ENCODE measurements around the gene GOLM1. TPM values are rescaled to one million over a fixed set of nuclear protein-coding genes. Genes with fewer than 3 reads are reported as not detected.
A peak's percentile ranks its signal among the peaks of the same experiment; 100 is the strongest.

The GOLM1 gene
- total and polyA plus RNA-seq, 4 donors, result 21.7 to 55.2 (median 35.7) TPM

GRCh38 chr9:86141843-86142242, 42.5 kb upstream of the GOLM1 start:
- WGBS, 2 donors, result 76 to 77% methylated on average over 3 of the region's 3 CpGs
- no peak for DNase-seq

GRCh38 chr9:86135371-86135770, 36.0 kb upstream of the GOLM1 start:
- H3K27ac ChIP-seq (ENCODE audit: low read depth in 1 of 2, low read length in 1 of 2), result no peak overlapping the region
- no peaks in the 10 kb centered on the region for H3K4me1 ChIP-seq (ENCODE audit: control insufficient read depth in 5 of 5, insufficient read depth in 5 of 5, low read length in 5 of 5)
- ATAC-seq (ENCODE audit: insufficient read depth, low FRiP score) (no peak), DNase-seq (peak in 1 of 3 donors; percentile 4)
- H3K4me3 ChIP-seq, result no peak overlapping the region
- H3K9ac ChIP-seq (ENCODE audit: insufficient read depth in 1 of 2, low read length in 2 of 2), result no peak overlapping the region
- no peaks in the 10 kb centered on the region for H3K36me3 ChIP-seq (ENCODE audit: control insufficient read depth in 4 of 4, insufficient read depth in 4 of 4, low read length in 4 of 4)
- H3K9me3 ChIP-seq (ENCODE audit: control insufficient read depth in 4 of 4, insufficient read depth in 3 of 4, low read length in 3 of 4), result no peaks in the 10 kb centered on the region
- 71 to 81% methylated on average over 5 of the region's 5 CpGs for WGBS, 2 donors
- H3K27me3 ChIP-seq (ENCODE audit: control insufficient read depth in 3 of 3, insufficient read depth in 3 of 3, low read length in 2 of 3), result no peaks in the 10 kb centered on the region
- TF ChIP-seq CTCF (IDR thresholded peaks at IDR 0.05; ENCODE audit: control extremely low read depth, extremely low read depth), result no peak

More at GRCh38 chr9:86141843-86142242, 42.5 kb upstream of the GOLM1 start:
- no peak for TF ChIP-seq CTCF (IDR thresholded peaks at IDR 0.05; ENCODE audit: control extremely low read depth, extremely low read depth)
- no peaks in the 10 kb centered on the region for H3K4me1 ChIP-seq (ENCODE audit: control insufficient read depth in 5 of 5, insufficient read depth in 5 of 5, low read length in 5 of 5)
- H3K4me3 ChIP-seq, result no peak overlapping the region
- no peaks in the 10 kb centered on the region for H3K36me3 ChIP-seq (ENCODE audit: control insufficient read depth in 4 of 4, insufficient read depth in 4 of 4, low read length in 4 of 4)
- no peak overlapping the region for H3K27ac ChIP-seq (ENCODE audit: low read depth in 1 of 2, low read length in 1 of 2)
- no peak overlapping the region for H3K9ac ChIP-seq (ENCODE audit: insufficient read depth in 1 of 2, low read length in 2 of 2)
- H3K27me3 ChIP-seq (ENCODE audit: control insufficient read depth in 3 of 3, insufficient read depth in 3 of 3, low read length in 2 of 3), result peaks cover 0 to 2% (median 0%) of the 10 kb centered on the region in 3 donors
- H3K9me3 ChIP-seq (ENCODE audit: control insufficient read depth in 4 of 4, insufficient read depth in 3 of 4, low read length in 3 of 4), result peaks cover 0 to 6% (median 0%) of the 10 kb centered on the region in 4 donors
- ATAC-seq (ENCODE audit: insufficient read depth, low FRiP score), result no peak

- DNase-seq (no peak), ATAC-seq (ENCODE audit: insufficient read depth, low FRiP score) (no peak)
- WGBS, 2 donors, result 71 to 83% methylated on average over 4 of the region's 4 CpGs
- Histone ChIP-seq H3K27ac (ENCODE audit: low read depth in 1 of 2, low read length in 1 of 2) (no peak overlapping the region), H3K9ac (ENCODE audit: insufficient read depth in 1 of 2, low read length in 2 of 2) (no peak overlapping the region), H3K9me3 (ENCODE audit: control insufficient read depth in 4 of 4, insufficient read depth in 3 of 4, low read length in 3 of 4) (no peaks in the 10 kb centered on the region), H3K4me3 (no peak overlapping the region), H3K4me1 (ENCODE audit: control insufficient read depth in 5 of 5, insufficient read depth in 5 of 5, low read length in 5 of 5) (no peaks in the 10 kb centered on the region), H3K36me3 (ENCODE audit: control insufficient read depth in 4 of 4, insufficient read depth in 4 of 4, low read length in 4 of 4) (no peaks in the 10 kb centered on the region), H3K27me3 (ENCODE audit: control insufficient read depth in 3 of 3, insufficient read depth in 3 of 3, low read length in 2 of 3) (no peaks in the 10 kb centered on the region)
- TF ChIP-seq CTCF (IDR thresholded peaks at IDR 0.05; ENCODE audit: control extremely low read depth, extremely low read depth), result no peak
These were observed 35.0 kb upstream of the GOLM1 start for GRCh38 chr9:86134361-86134760.

GRCh38 chr9:86128235-86128822, 29.0 kb upstream of the GOLM1 start:
- WGBS, 2 donors, result 89 to 91% methylated on average over 4 of the region's 4 CpGs
- DNase-seq (peak in 2 of 3 donors; percentile 49 to 57), ATAC-seq (ENCODE audit: insufficient read depth, low FRiP score) (no peak)
- Histone ChIP-seq H3K4me3 (no peak overlapping the region), H3K27ac (ENCODE audit: low read depth in 1 of 2, low read length in 1 of 2) (no peak overlapping the region), H3K9ac (ENCODE audit: insufficient read depth in 1 of 2, low read length in 2 of 2) (no peak overlapping the region), H3K36me3 (ENCODE audit: control insufficient read depth in 4 of 4, insufficient read depth in 4 of 4, low read length in 4 of 4) (no peaks in the 10 kb centered on the region), H3K9me3 (ENCODE audit: control insufficient read depth in 4 of 4, insufficient read depth in 3 of 4, low read length in 3 of 4) (no peaks in the 10 kb centered on the region), H3K4me1 (ENCODE audit: control insufficient read depth in 5 of 5, insufficient read depth in 5 of 5, low read length in 5 of 5) (peaks cover 0 to 20% (median 11%) of the 10 kb centered on the region in 5 donors), H3K27me3 (ENCODE audit: control insufficient read depth in 3 of 3, insufficient read depth in 3 of 3, low read length in 2 of 3) (peaks cover 0 to 2% (median 0%) of the 10 kb centered on the region in 3 donors)
- no peak for TF ChIP-seq CTCF (IDR thresholded peaks at IDR 0.05; ENCODE audit: control extremely low read depth, extremely low read depth)
